K562 (cell line): ENCODE results near the gene RNF25. TPM values are rescaled to one million over a fixed set of nuclear protein-coding genes. Genes with fewer than 3 reads are reported as not detected.
A peak's percentile ranks its signal among the peaks of the same experiment; 100 is the strongest.

Experiments used
- CTCF ChIP-seq, 3 experiments: IDR thresholded peaks in 2 of 3; conservative IDR thresholded peaks in 1 of 3; 2 replicates each; pipeline ENCODE4 v1.5.1; 2011 to 2012; ENCODE audit warnings: low read length in 3 of 3, mild to moderate bottlenecking in 3 of 3, control low read depth in 2 of 3, improper control_type of control experiment in 1 of 3, inconsistent platforms in 1 of 3, low read depth in 1 of 3, mixed read lengths in 1 of 3, moderate library complexity in 1 of 3; ENCODE audit not compliant: insufficient read depth in 2 of 3
- ESRRA ChIP-seq: fragments of 450-650 bp; IDR thresholded peaks from 2 replicates; pipeline ENCODE4 v1.6.1; 2014; ENCODE audit warnings: low read depth, mild to moderate bottlenecking, moderate library complexity, borderline replicate concordance
- MAX ChIP-seq: sonication (generic); formaldehyde crosslinking; IDR thresholded peaks from 2 replicates; pipeline ENCODE4 v1.9.0; 2022; ENCODE audit warnings: mild to moderate bottlenecking, missing genetic modification reagents
- MGA ChIP-seq: fragments of 450-650 bp; IDR thresholded peaks from 2 replicates; pipeline ENCODE4 v1.6.1; 2016; ENCODE audit warnings: mild to moderate bottlenecking, moderate library complexity
- NUFIP1 ChIP-seq: fragments of 450-650 bp; IDR thresholded peaks from 2 replicates; pipeline ENCODE4 v1.6.1; 2018; ENCODE audit not compliant: partially characterized antibody
- PHF20 ChIP-seq: fragments of 450-650 bp; IDR thresholded peaks from 2 replicates; pipeline ENCODE4 v1.6.1; 2018; ENCODE audit not compliant: partially characterized antibody
- PHF21A ChIP-seq: fragments of 450-650 bp; IDR thresholded peaks from 2 replicates; pipeline ENCODE4 v1.6.1; 2017; ENCODE audit warnings: low read depth, borderline replicate concordance
- RAD21 ChIP-seq, 2 experiments: fragments of 250-450 bp in 1 of 2; fragments of 450-650 bp in 1 of 2; sonication (Bioruptor Pico) in 1 of 2; formaldehyde crosslinking in 1 of 2; IDR thresholded peaks in 1 of 2; conservative IDR thresholded peaks in 1 of 2; 2 replicates each; pipeline versions ENCODE4 v1.4.0 to v1.8.0; 2020 to 2022; ENCODE audit warnings: mild to moderate bottlenecking in 2 of 2, moderate library complexity in 1 of 2
- RBBP5 ChIP-seq: fragments of 200-600 bp; sonication (generic); IDR thresholded peaks from 2 replicates; pipeline ENCODE4 v1.6.1; 2012; ENCODE audit warnings: borderline replicate concordance, mild to moderate bottlenecking, low read length, control low read depth, inconsistent platforms; ENCODE audit not compliant: insufficient read depth, poor library complexity, severe bottlenecking
- SMAD4 ChIP-seq: fragments of 250-450 bp; sonication (Bioruptor Pico); conservative IDR thresholded peaks from 2 replicates; pipeline ENCODE4 v1.8.0; 2021; ENCODE audit warnings: inconsistent platforms, mild to moderate bottlenecking, moderate library complexity
- SMC3 ChIP-seq: conservative IDR thresholded peaks from 2 replicates; pipeline ENCODE4 v1.6.1; 2011; ENCODE audit warnings: low read depth, low read length, improper control_type of control experiment; ENCODE audit not compliant: insufficient read depth
- TEAD1 ChIP-seq, 2 experiments: fragments of 450-650 bp in 1 of 2; sonication (generic) in 1 of 2; formaldehyde crosslinking; IDR thresholded peaks; 2 replicates each; pipeline versions ENCODE4 v1.4.0 to v1.8.0; 2020 to 2022; ENCODE audit warnings: mild to moderate bottlenecking in 2 of 2, missing genetic modification reagents in 1 of 2
- ZC3H8 ChIP-seq: fragments of 450-650 bp; IDR thresholded peaks from 2 replicates; pipeline ENCODE4 v1.6.1; 2017
- ZEB2 ChIP-seq: fragments of 450-650 bp; IDR thresholded peaks from 2 replicates; pipeline ENCODE4 v1.6.1; 2016
- ZNF24 ChIP-seq: fragments of 450-650 bp; IDR thresholded peaks from 2 replicates; pipeline ENCODE4 v1.6.1; 2016
- polyA plus RNA-seq, 8 experiments: library from polyadenylated mRNA; depleted of rRNA in 4 of 8; stranded (reverse) in 5 of 8; unstranded in 3 of 8; fragments of >200 nt; fragmentation: Nextera tagmentation in 2 of 8; fragmentation: Illumina TruSeq in 1 of 8; extraction: Ambion mirVana in 2 of 8; extraction: Trizol in 1 of 8; gene quantifications; 2 replicates each; pipeline versions ENCODE4 v1.2.1 to v1.2.3, GENCODE V29; 2011 to 2014; ENCODE audit warnings: inconsistent platforms in 1 of 8, missing spikeins in 1 of 8
- total RNA-seq, 7 experiments: library from RNA; depleted of rRNA in 6 of 7; stranded (reverse); fragments of >200 nt in 6 of 7; fragmentation: Illumina TruSeq in 2 of 7; extraction: Trizol in 2 of 7; gene quantifications; 2 replicates each; pipeline versions ENCODE4 v1.2.1 to v1.2.3, GENCODE V29; 2011 to 2021; ENCODE audit warnings: low replicate concordance in 1 of 7

Gene RNF25
- total and polyA plus RNA-seq, 9 of the 15 experiments (the other 6 are each of a cell fraction or from before 2014, with no cell fraction given), result 2.3 to 49.8 (median 20.5) TPM

GRCh38 chr2:218658671-218659257 lies 13.0 kb downstream of the RNF25 start (continued):
- TF ChIP-seq RAD21 (CRISPR knock-in tag; conservative IDR thresholded peaks at IDR 0.05 in 1 of 2, IDR thresholded peaks at IDR 0.05 in 1 of 2), result peak; percentile 42 to 55
- TF ChIP-seq MGA, result peak; percentile 37; the same call in 1 of the 2 replicates
- TF ChIP-seq ESRRA, result no peak
- no peak for TF ChIP-seq PHF21A
- no peak; a peak in 1 of 4 replicates for TF ChIP-seq TEAD1 (CRISPR knock-in tag; IDR thresholded peaks at IDR 0.05)
- peak; percentile 33; the same call in 1 of the 2 replicates for TF ChIP-seq MAX
- no peak for TF ChIP-seq ZNF24
- no peak for TF ChIP-seq NUFIP1
- 0 out of 2 replicates have a peak, but pooled peaks have one; percentile 25 for TF ChIP-seq SMC3
- peak; percentile 66 for TF ChIP-seq ZEB2
- no peak for TF ChIP-seq RBBP5
- peak; percentile 67 to 93 (median 71) for TF ChIP-seq CTCF (IDR thresholded peaks at IDR 0.05 in 2 of 3, conservative IDR thresholded peaks at IDR 0.05 in 1 of 3; ENCODE audit: insufficient read depth in 2 of 3, low read depth in 1 of 3, low read length in 3 of 3)
- TF ChIP-seq ZC3H8, result no peak
- no peak for TF ChIP-seq SMAD4 (CRISPR knock-in tag)
- no peak for TF ChIP-seq PHF20
